ENCODE data around the gene DCUN1D2.

DCUN1D2 gene

DNA sequence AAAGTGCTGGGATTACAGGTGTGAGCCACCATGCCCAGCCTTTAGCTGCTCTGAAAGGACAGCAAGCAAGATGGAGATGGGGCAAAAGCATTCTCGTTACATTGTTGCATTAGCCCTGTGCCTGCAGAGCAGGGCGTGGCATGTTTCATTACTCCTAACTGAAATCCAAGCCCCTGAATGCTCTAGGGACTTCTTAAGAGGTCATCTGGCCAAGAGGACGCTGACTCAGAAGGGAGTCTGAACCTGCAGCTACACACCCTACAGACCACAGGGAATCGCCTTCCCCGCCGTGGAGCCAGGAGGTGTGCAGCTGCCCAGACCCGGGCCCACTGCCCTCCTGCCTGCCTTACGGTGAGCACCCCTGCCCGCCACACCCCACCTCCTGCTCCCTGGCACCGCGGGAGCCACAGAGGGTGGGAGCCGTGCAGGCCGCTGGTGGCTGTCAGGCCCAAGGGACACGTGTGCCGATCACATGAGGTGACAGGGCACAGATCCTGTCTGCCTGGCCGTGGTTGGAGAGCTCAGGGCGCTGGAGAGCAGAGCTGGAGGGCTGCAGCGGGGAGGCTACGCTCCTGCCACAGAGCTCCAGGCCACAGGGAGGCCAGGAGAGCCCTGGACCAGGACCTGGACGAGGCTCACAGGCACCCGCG, 64.4 kb downstream of the DCUN1D2 start:
- ChIA-PET POLR2A (no interaction called here), CTCF (no interaction called here)
- Histone ChIP-seq H3K9me3 (ENCODE audit: control extremely low read depth in 1 of 5, control insufficient read depth in 4 of 5, insufficient read depth in 2 of 5, low read depth in 1 of 5, low read length in 4 of 5) (no peaks in the 10 kb centered on the region), H3K27me3 (replicated peaks in 2 of 5; ENCODE audit: control insufficient read depth in 4 of 5, insufficient read depth in 5 of 5, low read length in 4 of 5) (no peaks in the 10 kb centered on the region), H3K36me3 (ENCODE audit: control insufficient read depth in 4 of 4, insufficient read depth in 4 of 4, low read length in 3 of 4) (no peaks in the 10 kb centered on the region), H3K4me1 (ENCODE audit: control extremely low read depth in 1 of 4, control insufficient read depth in 4 of 4, insufficient read depth in 4 of 4, low read length in 3 of 4) (no peaks in the 10 kb centered on the region), H3K4me3 (ENCODE audit: control insufficient read depth in 1 of 7, extremely low read depth in 1 of 7, insufficient read depth in 4 of 7, low read depth in 2 of 7, low read length in 6 of 7) (no peak overlapping the region), H3K27ac (ENCODE audit: insufficient read depth in 1 of 2, low read depth in 1 of 2, low read length in 2 of 2, poor library complexity in 1 of 2, severe bottlenecking in 2 of 2) (no peak overlapping the region)
- DNase-seq = no peak
- 94% methylated on average over 11 of the region's 22 CpGs for WGBS (ENCODE audit: insufficient coverage)

DNA sequence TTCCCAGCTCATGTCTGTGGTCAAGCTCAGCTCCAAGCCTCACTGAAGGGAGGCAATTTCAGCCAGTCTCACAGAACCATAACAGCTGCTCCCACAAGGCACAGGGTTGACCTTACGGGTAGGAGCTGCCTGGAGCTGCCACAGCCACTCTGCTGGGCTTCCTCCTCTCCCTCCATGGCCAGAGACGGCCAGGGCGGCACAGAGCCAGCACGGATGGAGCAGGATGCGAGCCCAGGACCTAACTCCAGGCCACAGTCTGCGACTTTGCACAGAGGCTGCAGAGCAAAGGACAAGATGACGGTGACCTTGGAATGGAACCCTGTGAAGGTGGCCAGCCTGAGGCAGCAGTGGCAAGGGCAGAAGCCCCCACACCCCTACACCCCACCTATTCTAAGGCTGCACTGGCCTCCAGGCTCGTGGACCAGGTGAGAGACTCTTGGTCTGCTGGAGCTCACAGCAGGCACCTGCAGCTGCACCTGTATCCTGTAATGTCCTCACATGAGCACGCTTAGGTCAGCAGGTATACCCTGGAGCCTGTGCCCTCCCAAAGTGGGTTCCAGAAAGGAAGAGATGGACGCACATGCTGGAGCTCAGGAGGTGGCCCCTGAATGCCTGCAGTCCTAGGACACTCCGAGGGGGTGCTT, 66.9 kb downstream of the DCUN1D2 start:
- no peak overlapping the region for H3K27ac ChIP-seq (ENCODE audit: insufficient read depth in 1 of 2, low read depth in 1 of 2, low read length in 2 of 2, poor library complexity in 1 of 2, severe bottlenecking in 2 of 2)
- H3K27me3 ChIP-seq (replicated peaks in 2 of 5; ENCODE audit: control insufficient read depth in 4 of 5, insufficient read depth in 5 of 5, low read length in 4 of 5) = peaks cover 0 to under 1% (median 0%) of the 10 kb centered on the region in 5 experiments
- WGBS (ENCODE audit: insufficient coverage) = 89% methylated on average over 5 of the region's 11 CpGs
- no peak for DNase-seq
- H3K9me3 ChIP-seq (ENCODE audit: control extremely low read depth in 1 of 5, control insufficient read depth in 4 of 5, insufficient read depth in 2 of 5, low read depth in 1 of 5, low read length in 4 of 5) = no peaks in the 10 kb centered on the region
- no peaks in the 10 kb centered on the region for H3K36me3 ChIP-seq (ENCODE audit: control insufficient read depth in 4 of 4, insufficient read depth in 4 of 4, low read length in 3 of 4)
- H3K4me1 ChIP-seq (ENCODE audit: control extremely low read depth in 1 of 4, control insufficient read depth in 4 of 4, insufficient read depth in 4 of 4, low read length in 3 of 4) = no peaks in the 10 kb centered on the region
- ChIA-PET POLR2A (interaction anchor here (0.6 kb wide), 1 partner anchor 44 kb away, joined by 5 read pairs; no protein-coding TSS in a partner anchor), CTCF (no interaction called here)
- no peak overlapping the region for H3K4me3 ChIP-seq (ENCODE audit: control insufficient read depth in 1 of 7, extremely low read depth in 1 of 7, insufficient read depth in 4 of 7, low read depth in 2 of 7, low read length in 6 of 7)

DNA sequence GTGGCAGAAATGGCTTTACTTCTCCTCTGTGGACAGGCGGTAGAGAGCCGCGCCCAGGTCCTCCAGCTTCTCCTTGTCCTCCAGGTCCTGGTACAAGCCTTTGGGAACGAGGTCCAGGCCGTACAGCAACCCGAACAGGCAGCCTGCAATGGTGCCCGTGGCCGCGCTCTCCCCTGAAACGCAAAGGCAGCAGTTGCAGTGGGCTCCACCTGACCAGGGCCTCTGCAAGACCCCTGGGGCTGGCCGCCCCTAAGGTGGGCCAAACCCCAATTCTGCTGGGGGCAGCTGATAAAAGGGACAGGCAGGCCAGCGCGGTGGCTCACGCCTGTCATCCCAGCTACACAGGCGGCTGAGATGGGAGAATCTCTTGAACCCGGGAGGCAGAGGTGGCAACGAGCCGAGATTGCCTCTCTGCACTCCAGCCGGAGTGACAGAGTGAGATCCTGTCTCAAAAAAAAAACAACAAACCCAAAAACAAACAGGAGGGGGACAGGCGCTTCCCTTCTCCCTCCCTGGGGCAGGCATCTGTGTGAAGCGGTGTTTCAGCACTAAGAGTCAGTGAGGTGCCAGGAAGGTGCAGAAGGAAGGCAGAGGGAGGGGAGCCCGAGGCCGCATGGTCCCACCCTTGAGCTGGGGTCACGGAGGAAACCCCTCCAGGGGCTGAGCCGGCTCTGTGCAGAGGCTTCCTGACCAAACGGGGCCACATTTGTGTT, 67.5 kb downstream of the DCUN1D2 start:
- no peak for DNase-seq
- Histone ChIP-seq H3K9me3 (ENCODE audit: control extremely low read depth in 1 of 5, control insufficient read depth in 4 of 5, insufficient read depth in 2 of 5, low read depth in 1 of 5, low read length in 4 of 5) (no peaks in the 10 kb centered on the region), H3K36me3 (ENCODE audit: control insufficient read depth in 4 of 4, insufficient read depth in 4 of 4, low read length in 3 of 4) (no peaks in the 10 kb centered on the region), H3K4me3 (ENCODE audit: control insufficient read depth in 1 of 7, extremely low read depth in 1 of 7, insufficient read depth in 4 of 7, low read depth in 2 of 7, low read length in 6 of 7) (no peak overlapping the region), H3K4me1 (ENCODE audit: control extremely low read depth in 1 of 4, control insufficient read depth in 4 of 4, insufficient read depth in 4 of 4, low read length in 3 of 4) (no peaks in the 10 kb centered on the region), H3K27me3 (replicated peaks in 2 of 5; ENCODE audit: control insufficient read depth in 4 of 5, insufficient read depth in 5 of 5, low read length in 4 of 5) (peaks cover 0 to 3% (median 0%) of the 10 kb centered on the region in 5 experiments), H3K27ac (ENCODE audit: insufficient read depth in 1 of 2, low read depth in 1 of 2, low read length in 2 of 2, poor library complexity in 1 of 2, severe bottlenecking in 2 of 2) (no peak overlapping the region)
- POLR2A ChIA-PET = no interaction called here
- CTCF ChIA-PET = no interaction called here
- 89% methylated on average over 19 of the region's 26 CpGs for WGBS (ENCODE audit: insufficient coverage)

DNA sequence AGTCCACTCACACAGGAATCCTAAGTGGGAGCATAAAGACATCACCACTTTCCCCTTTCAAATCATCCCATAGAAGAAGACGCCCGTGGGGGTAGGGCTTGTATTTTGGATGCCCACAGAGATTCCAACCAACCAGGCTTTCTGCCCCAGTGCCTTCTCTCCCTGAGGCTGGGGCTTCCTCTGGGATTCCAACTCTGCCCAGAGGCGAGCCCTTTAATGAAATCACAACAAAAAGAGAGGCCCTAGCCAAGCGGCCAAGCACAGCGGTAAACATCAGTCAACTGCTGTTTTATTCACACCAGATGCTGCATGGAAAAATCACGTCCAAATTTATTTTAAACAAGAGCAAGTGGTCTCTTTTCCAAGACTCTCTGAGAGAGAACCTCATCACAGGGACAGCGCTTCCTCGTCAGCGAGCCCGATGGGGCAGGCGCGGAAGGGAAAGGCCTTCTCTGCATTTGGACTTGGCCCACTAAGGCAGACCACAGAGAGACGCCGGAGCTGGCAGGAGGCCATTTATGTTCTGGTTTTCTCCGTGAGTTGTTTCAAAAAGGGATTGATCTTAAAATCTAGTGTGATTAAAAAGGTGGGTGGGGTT, 68.7 kb downstream of the DCUN1D2 start:
- no peaks in the 10 kb centered on the region for H3K9me3 ChIP-seq (ENCODE audit: control extremely low read depth in 1 of 5, control insufficient read depth in 4 of 5, insufficient read depth in 2 of 5, low read depth in 1 of 5, low read length in 4 of 5)
- H3K27me3 ChIP-seq (replicated peaks in 2 of 5; ENCODE audit: control insufficient read depth in 4 of 5, insufficient read depth in 5 of 5, low read length in 4 of 5) = peaks cover 0 to 6% (median 0%) of the 10 kb centered on the region in 5 experiments
- no peak for DNase-seq
- H3K4me1 ChIP-seq (ENCODE audit: control extremely low read depth in 1 of 4, control insufficient read depth in 4 of 4, insufficient read depth in 4 of 4, low read length in 3 of 4) = no peaks in the 10 kb centered on the region
- no peaks in the 10 kb centered on the region for H3K36me3 ChIP-seq (ENCODE audit: control insufficient read depth in 4 of 4, insufficient read depth in 4 of 4, low read length in 3 of 4)
- 99% methylated on average over 10 of the region's 15 CpGs for WGBS (ENCODE audit: insufficient coverage)
- POLR2A ChIA-PET = no interaction called here
- CTCF ChIA-PET = no interaction called here
- no peak overlapping the region for H3K4me3 ChIP-seq (ENCODE audit: control insufficient read depth in 1 of 7, extremely low read depth in 1 of 7, insufficient read depth in 4 of 7, low read depth in 2 of 7, low read length in 6 of 7)
- H3K27ac ChIP-seq (ENCODE audit: insufficient read depth in 1 of 2, low read depth in 1 of 2, low read length in 2 of 2, poor library complexity in 1 of 2, severe bottlenecking in 2 of 2) = no peak overlapping the region

DNA sequence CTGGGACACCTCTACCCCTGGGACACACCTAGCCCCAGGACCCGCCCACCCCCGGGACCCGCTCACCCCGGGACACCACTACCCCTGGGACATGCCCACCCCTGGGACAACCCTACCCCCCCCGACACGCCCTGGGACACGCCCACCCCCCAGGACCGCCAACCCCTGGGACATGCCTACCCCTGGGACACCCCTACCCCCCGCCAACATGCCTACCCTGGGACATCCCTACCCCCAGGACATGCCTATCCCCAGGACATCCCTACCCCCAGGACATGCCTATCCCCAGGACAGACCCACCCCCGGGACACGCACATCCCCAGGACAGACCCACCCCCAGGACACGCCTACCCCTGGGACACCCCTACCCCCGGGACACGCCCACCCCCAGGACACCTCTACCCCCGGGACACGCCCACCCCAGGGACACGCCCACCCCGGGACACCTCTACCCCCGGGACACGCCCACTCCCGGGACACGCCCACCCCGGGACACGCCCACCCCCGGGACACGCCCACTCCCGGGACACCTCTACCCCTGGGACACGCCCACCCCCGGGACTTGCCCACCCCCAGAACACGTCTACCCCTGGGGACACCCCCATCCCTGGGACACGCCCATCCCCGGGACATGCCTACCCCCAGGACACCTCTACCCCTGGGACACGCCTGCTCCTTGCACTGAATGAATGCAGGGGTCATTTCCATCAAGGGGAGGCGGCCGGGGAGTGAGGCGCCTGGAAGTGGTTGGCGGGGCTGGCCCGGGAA, 69.5 kb downstream of the DCUN1D2 start:
- Histone ChIP-seq H3K4me3 (ENCODE audit: control insufficient read depth in 1 of 7, extremely low read depth in 1 of 7, insufficient read depth in 4 of 7, low read depth in 2 of 7, low read length in 6 of 7) (no peak overlapping the region), H3K36me3 (ENCODE audit: control insufficient read depth in 4 of 4, insufficient read depth in 4 of 4, low read length in 3 of 4) (no peaks in the 10 kb centered on the region), H3K9me3 (ENCODE audit: control extremely low read depth in 1 of 5, control insufficient read depth in 4 of 5, insufficient read depth in 2 of 5, low read depth in 1 of 5, low read length in 4 of 5) (no peaks in the 10 kb centered on the region), H3K27ac (ENCODE audit: insufficient read depth in 1 of 2, low read depth in 1 of 2, low read length in 2 of 2, poor library complexity in 1 of 2, severe bottlenecking in 2 of 2) (no peak overlapping the region), H3K4me1 (ENCODE audit: control extremely low read depth in 1 of 4, control insufficient read depth in 4 of 4, insufficient read depth in 4 of 4, low read length in 3 of 4) (no peaks in the 10 kb centered on the region), H3K27me3 (replicated peaks in 2 of 5; ENCODE audit: control insufficient read depth in 4 of 5, insufficient read depth in 5 of 5, low read length in 4 of 5) (peaks cover 0 to 6% (median 0%) of the 10 kb centered on the region in 5 experiments)
- CTCF ChIA-PET = no interaction called here
- POLR2A ChIA-PET = no interaction called here
- WGBS (ENCODE audit: insufficient coverage) = 100% methylated on average over 6 of the region's 38 CpGs
- DNase-seq = no peak

DNA sequence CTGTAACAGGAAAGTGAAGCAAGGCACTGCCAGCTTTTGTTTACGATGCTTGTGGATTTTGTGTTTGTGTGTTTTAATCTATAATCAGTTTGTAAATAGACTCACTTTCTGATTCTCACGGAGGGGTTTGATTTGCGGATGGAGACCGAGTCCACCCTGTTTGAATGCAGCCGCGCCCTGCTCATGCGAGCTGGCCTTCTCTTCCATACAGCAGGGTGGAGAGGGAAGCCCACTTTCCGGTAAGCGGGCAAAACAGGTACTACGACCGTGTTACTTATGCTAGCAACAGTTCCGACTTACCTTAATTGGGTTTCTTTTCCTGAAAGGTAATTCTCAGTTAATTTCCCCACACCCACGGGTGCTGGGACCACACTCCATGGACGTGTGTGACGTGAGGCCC, 70.3 kb downstream of the DCUN1D2 start:
- no peaks in the 10 kb centered on the region for H3K36me3 ChIP-seq (ENCODE audit: control insufficient read depth in 4 of 4, insufficient read depth in 4 of 4, low read length in 3 of 4)
- ChIA-PET POLR2A (no interaction called here), CTCF (no interaction called here)
- DNase-seq = no peak
- 95% methylated on average over 14 of the region's 15 CpGs for WGBS (ENCODE audit: insufficient coverage)
- peaks cover 0 to 6% (median 0%) of the 10 kb centered on the region in 5 experiments for H3K27me3 ChIP-seq (replicated peaks in 2 of 5; ENCODE audit: control insufficient read depth in 4 of 5, insufficient read depth in 5 of 5, low read length in 4 of 5)
- no peaks in the 10 kb centered on the region for H3K4me1 ChIP-seq (ENCODE audit: control extremely low read depth in 1 of 4, control insufficient read depth in 4 of 4, insufficient read depth in 4 of 4, low read length in 3 of 4)
- H3K9me3 ChIP-seq (ENCODE audit: control extremely low read depth in 1 of 5, control insufficient read depth in 4 of 5, insufficient read depth in 2 of 5, low read depth in 1 of 5, low read length in 4 of 5) = no peaks in the 10 kb centered on the region
- no peak overlapping the region for H3K27ac ChIP-seq (ENCODE audit: insufficient read depth in 1 of 2, low read depth in 1 of 2, low read length in 2 of 2, poor library complexity in 1 of 2, severe bottlenecking in 2 of 2)
- H3K4me3 ChIP-seq (ENCODE audit: control insufficient read depth in 1 of 7, extremely low read depth in 1 of 7, insufficient read depth in 4 of 7, low read depth in 2 of 7, low read length in 6 of 7) = no peak overlapping the region

All from common myeloid progenitor, CD34-positive (primary cell).